Activated CD8-positive, alpha-beta memory T cell treated with anti-CD3 and anti-CD28 coated beads for 24 hours (primary cell): ENCODE data around the gene PBX1.

ENCODE experiments used
- DNase-seq: peaks from one replicate; pipeline ENCODE4 v3.0.0-alpha.2; 2020

The PBX1 gene

GRCh38 chr1:164841702-164842465 is 282.9 kb downstream of the PBX1 start:
- no peak for DNase-seq

GRCh38 chr1:164842870-164843269 is 283.9 kb downstream of the PBX1 start:
- DNase-seq: no peak

- DNase-seq: no peak
Measured at GRCh38 chr1:164843743-164844500, 284.9 kb downstream of the PBX1 start.

- no peak for DNase-seq
Measured at GRCh38 chr1:164846731-164847691, 288.0 kb downstream of the PBX1 start.

- DNase-seq: no peak
Measured at GRCh38 chr1:164853146-164853545, 294.2 kb downstream of the PBX1 start.

- DNase-seq: no peak
Measured at GRCh38 chr1:164855716-164856329, 296.8 kb downstream of the PBX1 start.

- no peak for DNase-seq
Measured at GRCh38 chr1:164856381-164856780, 297.4 kb downstream of the PBX1 start.

- no peak for DNase-seq
Measured at GRCh38 chr1:164857439-164857838, 298.5 kb downstream of the PBX1 start.

- DNase-seq: no peak
Measured at GRCh38 chr1:164858096-164858632, 299.2 kb downstream of the PBX1 start.

GRCh38 chr1:164861632-164862031 is 302.6 kb downstream of the PBX1 start:
- DNase-seq: no peak

GRCh38 chr1:164863056-164863455 is 304.1 kb downstream of the PBX1 start:
- no peak for DNase-seq

- DNase-seq: no peak
Measured at GRCh38 chr1:164864161-164864560, 305.2 kb downstream of the PBX1 start.

GRCh38 chr1:164865385-164865784 is 306.4 kb downstream of the PBX1 start:
- DNase-seq: no peak

- DNase-seq: no peak
Measured at GRCh38 chr1:164867590-164867989, 308.6 kb downstream of the PBX1 start.

GRCh38 chr1:164868990-164869389 is 310.0 kb downstream of the PBX1 start:
- DNase-seq: no peak

- no peak for DNase-seq
Measured at GRCh38 chr1:164875518-164875917, 316.5 kb downstream of the PBX1 start.

GRCh38 chr1:164876398-164877116 is 317.6 kb downstream of the PBX1 start:
- DNase-seq: no peak

- no peak for DNase-seq
Measured at GRCh38 chr1:164880199-164880598, 321.2 kb downstream of the PBX1 start.

- DNase-seq: no peak
Measured at GRCh38 chr1:164880644-164881043, 321.7 kb downstream of the PBX1 start.

- DNase-seq: no peak
Measured at GRCh38 chr1:164885311-164885710, 326.3 kb downstream of the PBX1 start.

GRCh38 chr1:164886101-164886500 is 327.1 kb downstream of the PBX1 start:
- DNase-seq: no peak

GRCh38 chr1:164891615-164892014 is 332.6 kb downstream of the PBX1 start:
- DNase-seq: no peak
